Activated CD4-positive, alpha-beta memory T cell treated with anti-CD3 and anti-CD28 coated beads for 36 hours (primary cell): Measurements from ENCODE around the gene HSD17B12. TPM values are rescaled to one million over a fixed set of nuclear protein-coding genes. Genes with fewer than 3 reads are reported as not detected.

ENCODE experiments used
- CTCF ChIA-PET: fragments of 350-600 bp; sonication (Branson Sonifier 250); formaldehyde crosslinking; loops from one replicate; lab custom pipeline; 2021; ENCODE audit warnings: antibody characterized with exemption, inconsistent platforms; lab: Charles Lee
- POLR2A ChIA-PET: fragments of 350-600 bp; sonication (Branson Sonifier 250); formaldehyde crosslinking; loops from one replicate; lab custom pipeline; 2021; ENCODE audit warnings: antibody characterized with exemption; lab: Charles Lee
- DNase-seq: peaks from one replicate; pipeline ENCODE4 v3.0.0-alpha.2; 2020
- H3K27ac Mint-ChIP-seq: one replicate; pipeline ENCODE4 v1.8.0; 2021; ENCODE audit warnings: mixed read lengths
- H3K27me3 Mint-ChIP-seq: one replicate; pipeline ENCODE4 v1.8.0; 2021; ENCODE audit warnings: mixed read lengths
- H3K36me3 Mint-ChIP-seq: one replicate; pipeline ENCODE4 v1.8.0; 2021; ENCODE audit warnings: mixed read lengths
- H3K4me1 Mint-ChIP-seq: one replicate; pipeline ENCODE4 v1.8.0; 2021; ENCODE audit warnings: low read depth, mixed read lengths
- H3K4me3 Mint-ChIP-seq: one replicate; pipeline ENCODE4 v1.8.0; 2021; ENCODE audit warnings: mild to moderate bottlenecking, mixed read lengths
- H3K9me3 Mint-ChIP-seq: one replicate; pipeline ENCODE4 v1.8.0; 2021; ENCODE audit warnings: mixed read lengths
- intact Hi-C: fragments of 100-400 bp; cut with micrococcal nuclease; formaldehyde crosslinking; loops from one replicate; pipeline ENCODE4 v1.15.1; 2023
- total RNA-seq, 2 experiments: library from RNA; stranded (reverse); gene quantifications; one replicate each; pipeline ENCODE4 v1.2.3, GENCODE V29; 2021

HSD17B12 gene
- total RNA-seq, 2 experiments from 2014 or later = 32.8 to 35.3 TPM

DNA sequence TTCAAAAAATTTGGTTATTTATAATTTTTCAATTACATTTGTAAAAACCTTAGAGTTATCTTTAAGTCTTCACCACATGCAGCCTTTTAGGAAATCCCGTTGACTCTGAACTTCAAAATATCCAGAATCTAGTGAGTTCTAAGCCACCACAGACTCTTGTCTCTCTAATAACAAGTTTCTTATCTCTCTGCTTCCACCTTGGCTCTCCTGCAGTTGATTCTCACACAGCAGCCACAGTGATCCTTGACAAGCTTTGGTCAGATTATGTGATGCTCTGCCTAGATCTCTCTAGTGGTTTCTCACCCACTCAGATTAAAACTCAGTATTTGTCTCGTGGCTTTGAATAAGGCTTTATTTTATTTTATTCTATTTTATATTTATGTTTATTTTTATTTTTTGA is 8.6 kb downstream of the HSD17B12 start:
- CTCF ChIA-PET = no interaction called here

DNA sequence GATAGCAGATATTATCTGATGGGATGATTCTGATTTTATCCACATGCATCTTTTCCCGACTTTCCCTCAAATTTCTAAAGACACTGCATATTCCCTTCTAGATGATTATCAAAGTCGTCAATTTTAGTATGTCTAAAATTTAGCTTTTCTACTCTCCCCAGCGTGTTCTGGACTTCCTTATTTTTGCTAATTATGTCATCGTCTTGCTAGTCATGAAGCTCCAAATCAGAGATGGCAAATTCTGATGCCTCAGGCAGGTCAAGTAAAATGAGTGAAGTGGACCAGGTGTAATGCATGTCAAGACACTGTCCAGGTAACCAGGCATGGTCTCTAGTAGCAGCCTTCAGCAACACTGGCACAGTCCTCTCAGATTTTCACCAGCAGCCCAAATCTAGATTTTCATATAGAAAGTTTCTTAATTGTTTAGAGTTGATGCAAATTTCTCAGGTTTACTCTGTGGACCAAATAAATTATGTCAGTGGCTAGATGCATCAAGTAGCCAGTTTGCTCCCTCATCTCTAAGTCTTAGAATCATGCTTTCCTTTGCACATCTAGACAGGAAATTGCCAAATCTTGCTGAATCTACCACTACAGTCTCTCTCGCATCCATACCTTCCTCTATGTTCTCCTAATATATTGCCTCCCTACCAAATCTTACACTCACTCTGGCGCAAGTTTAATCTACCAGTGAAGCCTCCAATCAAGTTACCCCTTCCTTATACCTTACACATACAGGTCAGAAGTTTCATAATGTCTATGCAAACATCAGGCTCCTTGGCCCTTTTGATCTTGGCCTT is 10.6 kb downstream of the HSD17B12 start:
- DNase-seq = no peak
- intact Hi-C loops = no loop called here
- Mint-ChIP-seq H3K27ac (no peak overlapping the region), H3K27me3 (no peaks in the 10 kb centered on the region), H3K4me1 (peaks cover 8% of the 10 kb centered on the region), H3K36me3 (peaks cover 7% of the 10 kb centered on the region), H3K9me3 (no peaks in the 10 kb centered on the region), H3K4me3 (no peak overlapping the region)
- CTCF ChIA-PET = interaction anchor here (0.6 kb wide), 1 partner anchor 78 kb away, joined by 3 read pairs; no protein-coding TSS in a partner anchor
- POLR2A ChIA-PET = no interaction called here

More for the DNA sequence above, 8.6 kb downstream of the HSD17B12 start:
- no peaks in the 10 kb centered on the region for H3K27me3 Mint-ChIP-seq
- H3K9me3 Mint-ChIP-seq = no peaks in the 10 kb centered on the region
- H3K36me3 Mint-ChIP-seq = peaks cover 22% of the 10 kb centered on the region
- no peak overlapping the region for H3K27ac Mint-ChIP-seq
- H3K4me1 Mint-ChIP-seq = peaks cover 14% of the 10 kb centered on the region
- H3K4me3 Mint-ChIP-seq = no peak overlapping the region
- POLR2A ChIA-PET = no interaction called here
- intact Hi-C loops = no loop called here
- DNase-seq = no peak

DNA sequence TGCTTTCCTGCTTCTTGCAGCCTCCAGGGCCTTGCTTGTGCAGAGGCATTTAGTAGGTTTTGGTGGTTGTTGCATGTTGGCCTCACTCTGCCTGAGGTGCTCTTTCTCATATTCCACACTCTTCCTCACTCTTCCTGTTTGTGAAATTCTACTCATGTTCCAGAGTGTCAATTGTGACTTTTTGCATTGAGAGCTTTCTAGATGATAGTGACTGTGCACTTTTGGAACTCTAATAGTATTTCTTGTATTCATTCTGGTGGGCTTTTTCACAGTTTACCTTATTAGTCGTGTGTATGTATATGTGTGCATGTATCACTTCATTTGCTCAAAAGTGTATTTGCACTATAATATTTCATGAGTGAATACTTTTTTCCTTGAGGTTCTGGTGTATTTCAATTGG is 11.3 kb downstream of the HSD17B12 start:
- H3K4me3 Mint-ChIP-seq = no peak overlapping the region
- ChIA-PET POLR2A (no interaction called here), CTCF (no interaction called here)
- intact Hi-C loops = no loop called here
- H3K27me3 Mint-ChIP-seq = no peaks in the 10 kb centered on the region
- no peak for DNase-seq
- H3K27ac Mint-ChIP-seq = no peak overlapping the region
- H3K4me1 Mint-ChIP-seq = peaks cover 8% of the 10 kb centered on the region
- H3K9me3 Mint-ChIP-seq = no peaks in the 10 kb centered on the region
- H3K36me3 Mint-ChIP-seq = peaks cover 6% of the 10 kb centered on the region

DNA sequence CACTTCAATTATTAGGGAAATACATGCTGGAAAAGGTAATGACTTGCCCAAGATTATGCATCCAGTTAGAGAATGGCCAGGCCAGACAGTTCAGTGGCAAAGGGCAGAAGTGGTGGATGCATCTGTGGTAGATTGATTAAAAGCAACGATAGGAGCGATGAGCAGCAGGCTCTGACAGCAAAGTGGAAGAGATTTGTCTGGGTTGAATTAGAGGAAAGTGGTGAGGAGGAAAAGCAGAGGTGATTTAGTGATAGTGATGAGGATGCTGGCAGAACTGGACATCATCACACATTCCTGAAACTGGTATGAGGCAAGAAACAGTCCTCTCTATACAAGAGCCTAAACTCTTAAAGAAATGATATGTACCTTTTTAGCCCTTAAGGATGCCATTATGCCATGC is 12.5 kb downstream of the HSD17B12 start:
- intact Hi-C loops = no loop called here
- Mint-ChIP-seq H3K9me3 (no peaks in the 10 kb centered on the region), H3K36me3 (peaks cover 6% of the 10 kb centered on the region), H3K4me1 (peaks cover 8% of the 10 kb centered on the region), H3K27ac (no peak overlapping the region), H3K27me3 (no peaks in the 10 kb centered on the region), H3K4me3 (no peak overlapping the region)
- CTCF ChIA-PET = no interaction called here
- POLR2A ChIA-PET = no interaction called here
- no peak for DNase-seq

DNA sequence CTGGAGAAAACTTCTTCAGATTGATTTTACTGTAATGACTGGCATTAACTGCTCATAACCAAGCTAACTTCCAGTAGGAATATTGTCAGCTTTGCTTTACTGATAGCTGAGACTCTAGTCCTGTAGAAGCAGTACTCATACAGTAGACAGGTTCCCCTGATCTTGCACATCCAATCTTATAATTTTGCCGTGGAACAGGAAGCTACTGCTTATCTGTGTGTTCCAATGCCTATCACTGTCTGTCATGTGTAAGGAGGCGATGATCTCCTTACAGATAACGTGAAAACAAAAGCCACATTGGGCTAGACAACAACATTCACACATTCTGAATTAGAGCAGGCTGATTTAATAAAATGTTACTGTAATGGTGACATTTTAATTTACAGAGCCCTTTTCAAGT is 13.2 kb downstream of the HSD17B12 start:
- Mint-ChIP-seq H3K27ac (no peak overlapping the region), H3K27me3 (no peaks in the 10 kb centered on the region), H3K4me3 (no peak overlapping the region), H3K9me3 (no peaks in the 10 kb centered on the region), H3K4me1 (peaks cover 8% of the 10 kb centered on the region), H3K36me3 (peaks cover 6% of the 10 kb centered on the region)
- no peak for DNase-seq
- ChIA-PET CTCF (no interaction called here), POLR2A (no interaction called here)
- intact Hi-C loops = no loop called here

DNA sequence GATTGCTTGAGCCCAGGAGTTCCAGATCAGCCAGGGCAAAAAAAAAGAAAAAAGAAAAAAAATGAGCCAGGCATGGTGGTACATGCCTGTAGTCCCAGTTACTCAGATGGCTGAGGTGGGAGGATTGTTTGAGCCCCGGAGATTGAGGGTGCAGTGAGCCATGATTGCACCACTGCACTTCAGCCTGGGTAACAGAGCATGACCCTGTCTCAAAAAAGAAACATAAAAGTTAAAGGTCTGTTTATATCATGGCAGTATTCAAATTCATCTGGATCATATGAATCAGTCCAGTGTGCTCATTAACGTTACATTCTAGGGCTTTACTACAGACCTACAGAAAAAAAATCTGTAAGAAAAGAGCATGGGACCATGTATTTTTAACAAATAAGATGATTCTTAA is 13.9 kb downstream of the HSD17B12 start:
- no peak for DNase-seq
- Mint-ChIP-seq H3K9me3 (no peaks in the 10 kb centered on the region), H3K36me3 (peaks cover 7% of the 10 kb centered on the region), H3K27me3 (no peaks in the 10 kb centered on the region), H3K4me3 (no peak overlapping the region), H3K4me1 (peaks cover 6% of the 10 kb centered on the region), H3K27ac (no peak overlapping the region)
- intact Hi-C loops = no loop called here
- POLR2A ChIA-PET = no interaction called here
- CTCF ChIA-PET = no interaction called here

DNA sequence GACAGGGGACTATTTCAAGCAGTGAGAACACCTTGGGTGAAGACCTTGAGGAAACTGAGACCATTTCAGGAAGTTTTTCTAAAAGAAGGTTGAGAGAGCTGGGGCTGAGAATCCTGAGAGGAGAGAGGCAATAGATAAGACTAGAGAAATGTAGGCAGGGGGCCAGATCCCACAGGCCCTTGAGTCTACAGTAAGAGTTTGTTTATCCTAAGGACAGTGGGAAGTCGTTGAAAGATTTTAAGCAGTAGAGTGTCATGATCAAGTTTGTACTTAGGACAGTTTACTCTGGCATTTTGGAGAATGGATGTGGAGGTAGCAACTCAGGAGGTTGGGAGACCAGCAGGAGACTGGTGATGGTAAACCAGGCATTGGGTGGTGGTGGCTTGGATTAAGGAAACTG is 17.1 kb downstream of the HSD17B12 start:
- Mint-ChIP-seq H3K4me1 (no peaks in the 10 kb centered on the region), H3K36me3 (peaks cover 21% of the 10 kb centered on the region), H3K27ac (no peak overlapping the region), H3K27me3 (no peaks in the 10 kb centered on the region), H3K9me3 (peaks cover 20% of the 10 kb centered on the region), H3K4me3 (no peak overlapping the region)
- intact Hi-C loops = no loop called here
- ChIA-PET CTCF (no interaction called here), POLR2A (no interaction called here)
- DNase-seq = no peak

DNA sequence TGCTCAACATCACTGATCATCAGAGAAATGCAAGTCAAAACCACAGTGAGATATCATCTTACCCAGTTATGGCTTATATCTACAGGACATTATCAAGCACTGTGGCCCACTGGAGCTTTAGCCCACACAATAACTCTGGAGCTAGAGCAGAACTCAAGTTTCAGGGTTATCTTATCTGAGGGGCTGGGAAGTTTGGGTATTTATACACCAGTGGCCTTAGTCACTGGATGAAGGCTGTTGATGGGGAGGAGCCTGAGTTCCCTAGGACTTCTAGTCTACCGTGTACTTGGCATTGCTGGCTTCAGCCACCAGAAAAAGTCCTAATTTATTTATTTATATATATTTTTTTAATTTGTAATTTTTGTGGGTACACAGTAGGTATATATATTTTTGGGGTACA is 19.3 kb downstream of the HSD17B12 start:
- POLR2A ChIA-PET = interaction anchor here (1.7 kb wide), 1 partner anchor 20 kb away, joined by 3 read pairs; no protein-coding TSS in a partner anchor
- Mint-ChIP-seq H3K4me1 (no peaks in the 10 kb centered on the region), H3K4me3 (no peak overlapping the region), H3K27me3 (no peaks in the 10 kb centered on the region), H3K9me3 (peaks cover 23% of the 10 kb centered on the region), H3K36me3 (peaks cover 28% of the 10 kb centered on the region), H3K27ac (no peak overlapping the region)
- DNase-seq = no peak
- CTCF ChIA-PET = interaction anchor here (1.5 to 1.7 kb wide), 2 partner anchors 126 to 152 kb away, joined by 3 to 7 read pairs; no protein-coding TSS in a partner anchor
- intact Hi-C loops = no loop called here

DNA sequence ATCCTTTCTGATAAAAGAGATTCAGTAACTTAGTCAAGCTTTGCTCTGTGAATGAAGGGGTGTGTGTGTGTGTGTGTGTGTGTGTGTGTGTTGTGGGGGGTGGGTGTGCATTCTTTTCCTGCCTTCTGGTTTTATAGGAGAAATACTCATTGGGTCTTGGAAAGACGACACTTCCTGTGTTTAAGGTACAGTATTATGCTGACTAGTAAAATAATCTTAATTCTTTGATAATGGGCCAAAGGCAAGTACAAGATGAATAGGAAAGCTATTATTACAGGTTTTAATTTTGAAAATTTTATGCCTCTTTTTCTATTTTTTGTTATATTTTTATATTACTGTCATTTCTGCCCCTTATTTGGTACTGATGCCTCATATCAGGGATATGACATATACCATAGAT is 26.1 kb downstream of the HSD17B12 start:
- no peaks in the 10 kb centered on the region for H3K4me1 Mint-ChIP-seq
- intact Hi-C loops = no loop called here
- no peaks in the 10 kb centered on the region for H3K27me3 Mint-ChIP-seq
- peaks cover 12% of the 10 kb centered on the region for H3K36me3 Mint-ChIP-seq
- no peak overlapping the region for H3K4me3 Mint-ChIP-seq
- CTCF ChIA-PET = no interaction called here
- DNase-seq = no peak
- no peak overlapping the region for H3K27ac Mint-ChIP-seq
- POLR2A ChIA-PET = no interaction called here
- H3K9me3 Mint-ChIP-seq = peaks cover 10% of the 10 kb centered on the region

DNA sequence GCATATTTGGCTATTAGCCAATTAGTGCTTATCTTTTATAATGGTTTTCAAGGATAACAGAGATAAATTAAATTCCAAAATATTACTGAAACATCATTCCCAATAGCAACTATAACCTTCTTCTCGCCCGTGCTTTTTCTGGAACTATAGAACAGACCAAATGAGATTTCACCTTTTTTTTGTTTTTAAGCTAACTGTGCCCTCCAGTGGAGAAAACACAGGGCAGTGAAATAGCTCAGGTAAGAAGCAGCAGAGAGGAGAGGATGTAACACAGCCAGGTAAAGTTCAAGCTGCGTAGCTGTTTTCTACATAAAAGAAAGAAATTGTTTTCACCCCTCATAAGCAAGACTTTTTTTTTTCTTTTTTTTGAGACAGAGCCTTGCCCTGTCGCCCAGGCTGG is 28.2 kb downstream of the HSD17B12 start:
- no peak for DNase-seq
- no peaks in the 10 kb centered on the region for H3K27me3 Mint-ChIP-seq
- intact Hi-C loops = no loop called here
- no peak overlapping the region for H3K27ac Mint-ChIP-seq
- ChIA-PET POLR2A (no interaction called here), CTCF (interaction anchor here (0.7 kb wide), 1 partner anchor 143 kb away, joined by 4 read pairs; no protein-coding TSS in a partner anchor)
- peaks cover 4% of the 10 kb centered on the region for H3K9me3 Mint-ChIP-seq
- peaks cover 8% of the 10 kb centered on the region for H3K36me3 Mint-ChIP-seq
- peaks cover 2% of the 10 kb centered on the region for H3K4me1 Mint-ChIP-seq
- H3K4me3 Mint-ChIP-seq = no peak overlapping the region

DNA sequence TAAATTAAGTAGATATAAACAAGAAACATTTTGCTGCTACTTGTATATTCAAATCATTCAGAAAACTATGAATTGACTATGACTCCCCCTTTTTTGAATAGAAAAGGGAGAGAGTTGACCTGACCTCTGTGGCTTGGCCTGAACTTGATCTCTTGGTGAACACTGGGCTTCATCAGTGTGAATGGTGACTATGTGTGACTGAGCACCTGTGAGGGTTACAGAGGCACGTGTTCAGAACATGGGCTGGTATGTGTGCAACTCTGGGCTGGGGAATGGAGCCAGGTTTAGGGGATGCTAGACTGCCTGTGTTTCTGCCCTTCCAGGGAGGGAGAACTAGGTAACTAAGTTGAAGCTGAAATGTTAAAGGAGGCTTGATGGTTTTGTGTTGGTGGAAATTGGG is 29.2 kb downstream of the HSD17B12 start:
- DNase-seq = no peak
- POLR2A ChIA-PET = no interaction called here
- Mint-ChIP-seq H3K27ac (no peak overlapping the region), H3K4me3 (no peak overlapping the region), H3K27me3 (no peaks in the 10 kb centered on the region), H3K9me3 (peaks cover 4% of the 10 kb centered on the region), H3K4me1 (peaks cover 2% of the 10 kb centered on the region), H3K36me3 (peaks cover 7% of the 10 kb centered on the region)
- CTCF ChIA-PET = no interaction called here
- intact Hi-C loops = no loop called here

DNA sequence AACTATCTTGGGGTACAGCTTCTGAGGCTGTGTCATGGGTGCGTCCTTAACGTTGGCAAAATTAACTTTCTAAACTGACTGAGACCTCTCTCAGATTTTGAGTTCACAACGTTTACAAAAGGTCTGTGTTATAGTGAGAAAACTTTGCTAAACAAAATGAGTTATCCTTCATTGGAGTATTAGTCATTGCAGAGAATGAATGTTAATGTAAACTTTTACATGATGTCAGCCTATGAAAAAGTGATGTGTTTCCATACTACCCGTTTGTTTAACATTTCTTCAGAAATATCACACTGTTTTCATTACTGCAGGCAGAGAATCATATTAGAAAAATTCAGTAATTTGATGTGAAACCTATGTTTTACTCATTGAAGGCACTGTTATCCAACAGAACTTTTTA is 32.1 kb downstream of the HSD17B12 start:
- CTCF ChIA-PET = interaction anchor here (1.4 kb wide), 1 partner anchor 139 kb away, joined by 5 read pairs; no protein-coding TSS in a partner anchor
- intact Hi-C loops = no loop called here
- Mint-ChIP-seq H3K27me3 (no peaks in the 10 kb centered on the region), H3K4me3 (no peak overlapping the region), H3K4me1 (peaks cover 2% of the 10 kb centered on the region), H3K9me3 (peaks cover 4% of the 10 kb centered on the region), H3K27ac (no peak overlapping the region), H3K36me3 (peaks cover 8% of the 10 kb centered on the region)
- POLR2A ChIA-PET = no interaction called here
- DNase-seq = no peak

DNA sequence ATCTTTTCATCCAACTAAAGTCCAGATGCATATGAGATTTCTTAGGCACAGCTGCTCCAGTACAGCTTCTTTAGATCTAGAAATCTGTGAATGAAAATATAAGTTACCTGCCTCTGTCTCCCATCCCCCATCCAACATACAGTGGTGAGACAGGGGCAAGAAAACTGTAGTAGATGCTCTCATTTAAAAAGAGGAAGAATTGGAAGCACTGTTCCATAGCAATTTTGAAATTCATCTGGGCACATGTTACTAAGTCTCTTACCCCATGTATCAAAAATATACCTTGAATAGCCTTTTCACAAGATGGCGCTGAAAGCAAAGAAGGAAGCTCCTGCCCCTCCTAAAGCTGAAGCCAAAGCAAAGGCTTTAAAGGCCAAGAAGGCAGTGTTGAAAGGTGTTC is 37.8 kb downstream of the HSD17B12 start:
- no peaks in the 10 kb centered on the region for H3K27me3 Mint-ChIP-seq
- intact Hi-C loops = no loop called here
- H3K4me3 Mint-ChIP-seq = no peak overlapping the region
- DNase-seq = no peak
- H3K36me3 Mint-ChIP-seq = peaks cover 20% of the 10 kb centered on the region
- CTCF ChIA-PET = interaction anchor here (1.7 kb wide), 1 partner anchor 133 kb away, joined by 3 read pairs; no protein-coding TSS in a partner anchor
- POLR2A ChIA-PET = no interaction called here
- no peak overlapping the region for H3K27ac Mint-ChIP-seq
- H3K9me3 Mint-ChIP-seq = peaks cover 8% of the 10 kb centered on the region
- H3K4me1 Mint-ChIP-seq = no peaks in the 10 kb centered on the region
